H7 (cell line): ENCODE results near the gene PAFAH1B2. TPM values are rescaled to one million over a fixed set of nuclear protein-coding genes. Genes with fewer than 3 reads are reported as not detected.

Experiments used
- DNase-seq: peaks from one replicate; pipeline ENCODE4 v3.0.0; 2012
- H3K27me3 ChIP-seq: 2 replicates; pipeline ENCODE4 v1.6.0; 2011; ENCODE audit warnings: mild to moderate bottlenecking, low read length; ENCODE audit not compliant: control insufficient read depth, insufficient read depth
- H3K36me3 ChIP-seq: replicated peaks from 2 replicates; pipeline ENCODE4 v1.5.1; 2011; ENCODE audit warnings: low read length; ENCODE audit not compliant: control insufficient read depth, insufficient read depth
- H3K4me3 ChIP-seq: 2 replicates; pipeline ENCODE4 v1.5.1; 2011; ENCODE audit warnings: low read depth, mild to moderate bottlenecking, control low read depth, low read length, moderate library complexity; ENCODE audit not compliant: insufficient read depth
- total RNA-seq: library from RNA; depleted of rRNA; stranded (reverse); fragments of >200 nt; shearing (Covaris generic); gene quantifications from 2 replicates; pipeline ENCODE4 v1.2.3, GENCODE V29; 2014; rRNA removed

Gene PAFAH1B2
- total RNA-seq, 1 experiment from 2014 or later: 138 TPM

- Histone ChIP-seq H3K36me3 (peaks cover 18% of the 10 kb centered on the region), H3K4me3 (no peak overlapping the region), H3K27me3 (no peaks in the 10 kb centered on the region)
- DNase-seq: no peak
Observed at GRCh38 chr11:117220999-117221774, 77.1 kb downstream of the PAFAH1B2 start.

GRCh38 chr11:117221775-117222517 lies 77.9 kb downstream of the PAFAH1B2 start:
- Histone ChIP-seq H3K27me3 (no peaks in the 10 kb centered on the region), H3K4me3 (no peak overlapping the region), H3K36me3 (peaks cover 20% of the 10 kb centered on the region)
- no peak for DNase-seq

- Histone ChIP-seq H3K4me3 (no peak overlapping the region), H3K36me3 (peaks cover 19% of the 10 kb centered on the region), H3K27me3 (no peaks in the 10 kb centered on the region)
- DNase-seq: no peak
Observed at GRCh38 chr11:117222991-117223740, 79.1 kb downstream of the PAFAH1B2 start.

- DNase-seq: no peak
- Histone ChIP-seq H3K36me3 (peaks cover 20% of the 10 kb centered on the region), H3K27me3 (no peaks in the 10 kb centered on the region), H3K4me3 (no peak overlapping the region)
Observed at GRCh38 chr11:117223741-117224689, 79.9 kb downstream of the PAFAH1B2 start.

GRCh38 chr11:117225553-117226170 lies 81.6 kb downstream of the PAFAH1B2 start:
- H3K27me3 ChIP-seq: no peaks in the 10 kb centered on the region
- H3K36me3 ChIP-seq: peaks cover 18% of the 10 kb centered on the region
- H3K4me3 ChIP-seq: no peak overlapping the region
- no peak for DNase-seq

Other genes with a start within 250 kb of the PAFAH1B2 start
- gene SIK3, start 45.9 kb upstream of the PAFAH1B2 start, total RNA-seq: 14.4 and 17.5 TPM in 2 replicates
- 10.3 and 14.7 TPM in 2 replicates for gene SIDT2, start 34.5 kb downstream of the PAFAH1B2 start, total RNA-seq
- gene TAGLN, start 55.1 kb downstream of the PAFAH1B2 start, total RNA-seq: 188 and 343 TPM in 2 replicates
- gene PCSK7, start 87.8 kb downstream of the PAFAH1B2 start, total RNA-seq: 28.4 and 29.3 TPM in 2 replicates
- 10.1 and 14.9 TPM in 2 replicates for gene RNF214, start 88.4 kb downstream of the PAFAH1B2 start, total RNA-seq
- gene BACE1-AS, start 147.1 kb downstream of the PAFAH1B2 start, total RNA-seq: 5.1 and 9.1 TPM in 2 replicates
- 7.4 and 12.4 TPM in 2 replicates for gene BACE1, start 172.0 kb downstream of the PAFAH1B2 start, total RNA-seq
- 12.8 and 18.8 TPM in 2 replicates for gene CEP164, start 183.6 kb downstream of the PAFAH1B2 start, total RNA-seq